Large intestine (tissue), 12 donors: ENCODE results near the gene KRTAP12-1. TPM values are rescaled to one million over a fixed set of nuclear protein-coding genes. Genes with fewer than 3 reads are reported as not detected.

Source experiments
- DNase-seq, 2 donors: peaks; one replicate each; pipeline versions ENCODE4 v3.0.0 to v3.0.0-alpha.2; 2013
- H3K27ac ChIP-seq: one replicate; pipeline ENCODE4 v1.5.1; 2013; ENCODE audit warnings: low read length
- H3K27me3 ChIP-seq: 2 replicates; pipeline ENCODE4 v1.6.1; 2013; ENCODE audit warnings: low read length; ENCODE audit not compliant: control insufficient read depth, insufficient read depth
- H3K36me3 ChIP-seq: 2 replicates; pipeline ENCODE4 v1.6.1; 2013; ENCODE audit warnings: low read length; ENCODE audit not compliant: control insufficient read depth, insufficient read depth
- H3K4me1 ChIP-seq: one replicate; pipeline ENCODE4 v1.6.1; 2013; ENCODE audit warnings: low read length; ENCODE audit not compliant: control insufficient read depth, insufficient read depth
- H3K4me3 ChIP-seq: one replicate; pipeline ENCODE4 v1.5.1; 2013; ENCODE audit warnings: low read length
- H3K9me3 ChIP-seq: one replicate; pipeline ENCODE4 v1.6.1; 2013; ENCODE audit warnings: mild to moderate bottlenecking, low read depth, low read length, moderate library complexity; ENCODE audit not compliant: control insufficient read depth
- WGBS: methylation state at CpG from one replicate; pipeline ENCODE4 v1.1.5; 2013; ENCODE audit warnings: low lambda C conversion rate; ENCODE audit not compliant: insufficient coverage; 5-methylcytosine and 5-hydroxymethylcytosine counted together
- long read RNA-seq, 11 donors: transcript quantifications; one replicate each; lab custom pipeline, GENCODE V29; 2026
- polyA plus RNA-seq: library from polyadenylated mRNA; unstranded; fragments of 120-200 nt; gene quantifications from one replicate; pipeline ENCODE4 v1.2.1, GENCODE V29; 2013

Gene KRTAP12-1, protein sequence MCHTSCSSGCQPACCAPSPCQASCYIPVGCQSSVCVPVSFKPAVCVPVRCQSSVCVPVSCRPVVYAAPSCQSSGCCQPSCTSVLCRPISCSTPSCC
- polyA plus RNA-seq, result not detected
- long read RNA-seq, donor 1, result 0 reads
- long read RNA-seq, donor 2, result 0 reads
- long read RNA-seq, donor 3, result 0 reads
- long read RNA-seq, donor 4, result 0 reads
- long read RNA-seq, donor 5, result 0 reads
- long read RNA-seq, donor 6, result 0 reads
- long read RNA-seq, donor 7, result 0 reads
- long read RNA-seq, donor 8, result 0 reads
- long read RNA-seq, donor 9, result 0 reads
- long read RNA-seq, donor 10, result 0 reads
- long read RNA-seq, donor 11, result 0 reads

- H3K27me3 ChIP-seq, result peaks cover 12% of the 10 kb centered on the region
Measured at GRCh38 chr21:44681861-44682579, at the start of gene KRTAP12-1. Gene KRTAP12-1 (minus strand): TSS chr21:44682163. CDS start chr21:44682123, 40 bp downstream.

DNA sequence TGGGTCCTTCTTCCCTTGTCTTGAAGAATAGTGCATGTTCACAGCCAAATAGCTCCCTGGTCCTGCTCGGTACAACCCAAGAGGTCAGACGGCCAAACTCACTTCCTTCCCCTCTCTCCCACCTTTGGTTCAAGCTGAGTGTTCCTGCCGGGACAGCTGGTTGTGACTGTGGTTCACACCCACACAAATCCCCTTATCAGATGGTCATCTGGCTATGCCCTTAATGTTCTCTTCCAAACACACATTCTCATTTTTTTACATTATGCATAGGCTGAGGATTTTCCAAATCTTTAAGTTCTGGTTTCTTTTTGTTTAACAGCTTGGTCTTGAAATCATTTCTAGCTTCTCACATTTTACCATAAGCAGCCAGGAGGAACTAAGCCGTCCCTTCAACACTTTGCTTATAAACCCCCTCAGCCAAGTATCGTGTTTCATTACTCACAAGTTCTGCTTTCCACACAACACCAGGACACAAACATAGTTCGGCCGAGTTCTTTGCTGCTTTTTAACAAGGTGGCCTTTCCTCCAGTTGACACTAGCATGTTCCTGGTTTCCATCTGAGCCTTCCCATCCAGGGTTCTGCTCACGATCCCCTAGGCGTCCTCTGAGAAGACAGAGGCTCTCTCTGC lies 49.1 kb upstream of the KRTAP12-1 start:
- H3K27me3 ChIP-seq, result peaks cover 11% of the 10 kb centered on the region
- no peaks in the 10 kb centered on the region for H3K4me1 ChIP-seq
- no peaks in the 10 kb centered on the region for H3K36me3 ChIP-seq
- H3K27ac ChIP-seq, result no peak overlapping the region
- no peak overlapping the region for H3K4me3 ChIP-seq
- 72% methylated on average over 2 of the region's 9 CpGs for WGBS
- peaks cover 10% of the 10 kb centered on the region for H3K9me3 ChIP-seq
- no peak for DNase-seq

More at GRCh38 chr21:44681861-44682579, at the start of gene KRTAP12-1:
- no peaks in the 10 kb centered on the region for H3K36me3 ChIP-seq
- WGBS, result no CpG with 5 or more reads among the region's 23 CpGs
- H3K9me3 ChIP-seq, result no peaks in the 10 kb centered on the region
- DNase-seq, result no peak
- H3K4me3 ChIP-seq, result no peak within 1 kb of the TSS
- no peaks in the 10 kb centered on the region for H3K4me1 ChIP-seq
- no peak within 1 kb of the TSS for H3K27ac ChIP-seq

- Histone ChIP-seq H3K4me3 (no peak overlapping the region), H3K9me3 (peaks cover 6% of the 10 kb centered on the region), H3K36me3 (no peaks in the 10 kb centered on the region), H3K27ac (no peak overlapping the region), H3K4me1 (no peaks in the 10 kb centered on the region), H3K27me3 (peaks cover 15% of the 10 kb centered on the region)
- DNase-seq, result no peak
- no CpG with 5 or more reads among the region's 7 CpGs for WGBS
Measured at GRCh38 chr21:44730028-44730395, 48.0 kb upstream of the KRTAP12-1 start.

DNA sequence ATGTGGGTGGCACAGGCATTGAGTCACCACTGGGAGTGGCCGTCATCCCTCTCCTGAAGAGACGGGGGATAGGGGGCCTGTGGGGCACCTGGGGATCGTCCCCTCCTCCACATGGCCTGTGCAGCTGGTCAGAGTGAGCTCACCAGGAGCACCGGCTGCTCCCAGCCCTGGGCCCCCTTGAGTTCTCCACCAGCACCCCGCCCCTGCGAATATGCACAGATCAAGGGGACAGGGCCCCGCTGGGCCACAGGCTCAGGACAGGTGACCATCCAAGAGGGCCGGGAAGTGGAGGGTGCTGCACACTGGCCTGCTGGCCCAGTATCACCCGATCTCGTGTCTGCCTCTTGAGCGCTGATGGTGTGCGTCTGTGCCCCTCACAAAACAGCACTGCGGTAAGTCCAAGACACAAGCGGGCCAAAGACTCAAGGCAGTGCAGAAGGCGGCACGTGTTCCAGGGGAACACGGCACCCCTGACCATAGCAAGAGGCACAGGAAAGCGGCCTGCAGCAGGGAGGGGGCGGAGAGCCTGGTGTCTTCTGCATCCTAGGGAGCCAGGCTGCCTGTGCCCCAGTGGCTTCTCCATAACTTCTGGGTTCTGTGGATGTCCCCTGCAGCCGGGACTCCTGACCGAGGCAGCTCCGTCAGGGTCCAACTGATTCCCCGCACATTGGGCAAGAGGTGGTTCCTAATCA lies 47.5 kb upstream of the KRTAP12-1 start:
- Histone ChIP-seq H3K9me3 (peaks cover 3% of the 10 kb centered on the region), H3K4me3 (no peak overlapping the region), H3K36me3 (no peaks in the 10 kb centered on the region), H3K27me3 (peaks cover 18% of the 10 kb centered on the region), H3K4me1 (no peaks in the 10 kb centered on the region), H3K27ac (no peak overlapping the region)
- no CpG with 5 or more reads among the region's 23 CpGs for WGBS
- DNase-seq, result no peak

GRCh38 chr21:44728716-44729115 lies 46.8 kb upstream of the KRTAP12-1 start:
- H3K9me3 ChIP-seq, result peaks cover 3% of the 10 kb centered on the region
- DNase-seq, result no peak
- no peak overlapping the region for H3K27ac ChIP-seq
- H3K4me1 ChIP-seq, result no peaks in the 10 kb centered on the region
- no peaks in the 10 kb centered on the region for H3K36me3 ChIP-seq
- no peak overlapping the region for H3K4me3 ChIP-seq
- no CpG with 5 or more reads among the region's 14 CpGs for WGBS
- peaks cover 23% of the 10 kb centered on the region for H3K27me3 ChIP-seq

GRCh38 chr21:44727757-44728156 lies 45.8 kb upstream of the KRTAP12-1 start:
- WGBS, result no CpG with 5 or more reads among the region's 9 CpGs
- H3K27ac ChIP-seq, result no peak overlapping the region
- H3K9me3 ChIP-seq, result peaks cover 3% of the 10 kb centered on the region
- no peaks in the 10 kb centered on the region for H3K4me1 ChIP-seq
- H3K27me3 ChIP-seq, result peaks cover 33% of the 10 kb centered on the region
- H3K4me3 ChIP-seq, result no peak overlapping the region
- no peaks in the 10 kb centered on the region for H3K36me3 ChIP-seq
- no peak for DNase-seq

DNA sequence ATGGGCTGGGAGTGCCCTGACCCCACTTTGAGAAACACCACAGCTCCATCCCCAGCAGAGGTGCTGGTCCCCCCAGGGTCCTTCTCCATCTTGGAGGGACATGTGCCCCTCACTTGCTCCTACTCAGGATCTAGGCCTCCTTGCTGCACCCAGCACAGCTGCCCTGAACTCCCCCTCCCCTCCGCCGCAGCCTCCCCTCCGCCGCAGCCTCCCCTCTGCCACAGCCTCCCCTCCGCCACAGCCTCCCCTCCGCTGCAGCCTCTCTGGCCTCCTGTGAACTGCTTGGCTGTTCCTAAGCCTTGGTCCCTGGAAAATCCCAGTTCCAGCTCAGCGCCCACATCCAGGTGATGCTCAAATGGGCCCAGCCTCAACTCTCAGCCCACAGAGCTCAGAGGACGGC lies 45.4 kb upstream of the KRTAP12-1 start:
- peaks cover 37% of the 10 kb centered on the region for H3K27me3 ChIP-seq
- no peaks in the 10 kb centered on the region for H3K36me3 ChIP-seq
- H3K9me3 ChIP-seq, result peaks cover 2% of the 10 kb centered on the region
- DNase-seq, result no peak
- no peaks in the 10 kb centered on the region for H3K4me1 ChIP-seq
- H3K27ac ChIP-seq, result no peak overlapping the region
- H3K4me3 ChIP-seq, result no peak overlapping the region
- no CpG with 5 or more reads among the region's 8 CpGs for WGBS

DNA sequence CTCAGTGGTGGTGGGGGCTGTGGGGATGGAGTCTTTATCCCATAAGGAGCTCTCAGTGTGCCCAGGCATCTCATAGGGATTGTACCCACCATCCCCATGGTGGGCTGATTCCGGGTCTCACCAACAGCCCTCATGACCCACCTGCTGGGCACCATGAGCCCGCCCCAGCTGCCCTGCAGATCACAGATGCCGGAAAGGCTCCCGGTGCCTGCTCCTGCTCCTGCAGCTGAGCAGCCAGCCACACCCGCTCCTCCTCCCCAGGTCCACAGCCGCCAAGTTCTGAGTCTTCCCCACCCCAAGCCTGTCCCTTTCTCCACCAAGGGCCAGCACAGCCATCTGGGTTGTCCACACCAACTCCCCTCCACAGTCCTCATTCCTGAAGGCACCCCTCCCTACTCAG lies 44.9 kb upstream of the KRTAP12-1 start:
- no CpG with 5 or more reads among the region's 6 CpGs for WGBS
- Histone ChIP-seq H3K27me3 (peaks cover 37% of the 10 kb centered on the region), H3K4me1 (no peaks in the 10 kb centered on the region), H3K9me3 (no peaks in the 10 kb centered on the region), H3K36me3 (no peaks in the 10 kb centered on the region), H3K4me3 (no peak overlapping the region), H3K27ac (no peak overlapping the region)
- DNase-seq, result no peak

DNA sequence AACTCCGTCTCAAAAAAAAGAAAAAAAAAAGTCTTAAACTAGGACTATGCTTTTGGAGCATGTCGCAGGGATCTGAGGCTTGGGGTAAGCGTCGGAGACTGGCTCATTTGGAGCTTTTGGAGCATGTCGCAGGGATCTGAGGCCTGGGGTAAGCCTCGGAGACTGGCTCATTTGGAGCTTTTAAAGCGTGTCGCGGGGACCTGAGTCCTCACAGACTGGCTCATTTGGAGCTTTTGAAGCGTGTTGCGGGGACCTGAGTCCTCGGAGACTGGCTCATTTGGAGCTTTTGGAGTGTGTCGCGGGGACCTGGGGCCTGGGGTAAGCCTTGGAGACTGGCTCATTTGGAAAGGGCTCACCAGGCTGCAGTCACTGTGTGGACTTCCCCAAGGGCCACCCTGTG lies 43.0 kb upstream of the KRTAP12-1 start:
- Histone ChIP-seq H3K27me3 (peaks cover 42% of the 10 kb centered on the region), H3K36me3 (no peaks in the 10 kb centered on the region), H3K4me3 (no peak overlapping the region), H3K27ac (no peak overlapping the region), H3K9me3 (no peaks in the 10 kb centered on the region), H3K4me1 (no peaks in the 10 kb centered on the region)
- WGBS, result 100% methylated on average over 3 of the region's 14 CpGs
- no peak for DNase-seq

DNA sequence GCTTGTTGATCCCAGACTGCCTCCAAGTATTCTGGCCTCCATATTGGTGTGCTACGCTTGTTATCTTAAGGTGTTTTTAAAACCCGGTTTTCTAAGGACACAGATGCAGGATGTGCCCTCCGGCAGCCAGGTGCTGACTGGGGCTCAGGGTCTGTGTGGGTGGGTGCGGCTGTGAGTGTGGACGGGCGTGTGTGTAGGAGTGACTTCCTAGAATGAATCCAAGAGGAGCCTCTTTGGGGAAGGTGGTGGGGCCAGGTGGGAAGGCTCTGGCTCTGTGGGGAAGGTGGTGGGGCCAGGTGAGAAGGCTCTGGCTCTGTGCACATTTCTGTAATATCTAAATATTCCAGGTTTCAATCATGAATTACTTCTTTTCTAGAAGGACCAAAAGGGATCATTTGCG lies 42.2 kb upstream of the KRTAP12-1 start:
- 100% methylated on average over 1 of the region's 7 CpGs for WGBS
- Histone ChIP-seq H3K27me3 (peaks cover 42% of the 10 kb centered on the region), H3K4me3 (no peak overlapping the region), H3K9me3 (no peaks in the 10 kb centered on the region), H3K27ac (no peak overlapping the region), H3K4me1 (no peaks in the 10 kb centered on the region), H3K36me3 (no peaks in the 10 kb centered on the region)
- DNase-seq, result no peak
